GM18909 (cell line): ENCODE data around the gene GPRIN3.
"Not testable (repeated sequence)": the region's sequence is repeated elsewhere in the genome, so short reads cannot be mapped to it uniquely, and the experiment has no call there.

ENCODE experiments used
- ATAC-seq: cut with Tn5 transposase; IDR thresholded peaks from one replicate; pipeline ENCODE4 v1.9.1; 2021; ENCODE audit warnings: mild to moderate bottlenecking; ENCODE audit not compliant: unreplicated experiment, poor library complexity

Gene GPRIN3

DNA sequence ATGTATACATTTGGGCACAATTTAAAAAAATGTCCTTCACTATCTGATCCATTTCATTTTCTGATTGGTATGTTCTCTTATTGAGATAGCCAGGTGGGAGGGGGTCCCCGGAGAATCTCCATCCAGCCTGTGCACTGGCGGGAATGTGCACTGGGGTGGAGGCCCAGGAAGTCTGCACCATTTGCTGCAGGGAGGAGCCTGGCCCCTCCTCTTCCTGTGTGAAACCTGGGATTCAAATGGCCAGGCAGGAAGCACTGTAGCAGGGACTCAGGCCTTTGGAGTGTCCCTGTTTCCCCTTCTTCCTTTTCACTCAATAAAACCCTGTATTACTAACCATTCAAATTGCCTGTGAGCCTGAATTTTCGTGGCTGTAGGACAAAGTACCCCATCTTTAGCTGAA is 44.3 kb downstream of the GPRIN3 start:
- ATAC-seq, result no peak

DNA sequence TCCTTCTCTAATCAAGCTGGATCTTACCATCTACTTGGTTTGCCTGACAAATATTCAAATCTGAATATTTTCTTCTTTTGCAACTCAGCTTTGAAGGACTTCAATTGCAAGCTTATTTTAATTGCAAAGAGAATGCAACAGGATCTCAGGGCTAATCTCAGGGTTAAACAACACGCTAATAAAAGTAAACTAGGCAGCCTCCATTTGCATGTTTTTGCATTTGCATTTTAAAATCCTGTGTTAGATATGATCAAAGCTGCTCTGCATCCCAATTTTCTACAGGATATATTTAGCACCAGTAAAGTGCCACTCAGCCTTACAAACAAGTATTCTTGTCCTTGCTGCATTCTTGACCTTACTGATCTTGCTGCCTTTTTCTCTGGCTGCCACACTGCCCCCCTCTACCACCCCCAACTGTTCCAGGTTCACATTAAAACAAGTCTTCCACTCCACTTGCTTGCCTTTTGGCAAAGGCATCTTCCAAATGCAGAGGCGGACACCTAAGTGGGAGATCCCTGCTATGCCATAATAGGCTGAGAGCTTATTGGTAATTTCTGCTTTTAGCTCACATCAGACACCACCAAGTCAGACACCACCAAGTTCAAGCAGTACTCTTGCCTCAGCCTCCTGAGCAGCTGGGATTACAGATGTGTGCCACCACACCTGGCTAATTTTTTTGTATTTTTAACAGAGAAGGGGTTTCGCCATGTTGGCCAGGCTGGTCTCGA is 48.1 kb downstream of the GPRIN3 start:
- ATAC-seq, result no peak

DNA sequence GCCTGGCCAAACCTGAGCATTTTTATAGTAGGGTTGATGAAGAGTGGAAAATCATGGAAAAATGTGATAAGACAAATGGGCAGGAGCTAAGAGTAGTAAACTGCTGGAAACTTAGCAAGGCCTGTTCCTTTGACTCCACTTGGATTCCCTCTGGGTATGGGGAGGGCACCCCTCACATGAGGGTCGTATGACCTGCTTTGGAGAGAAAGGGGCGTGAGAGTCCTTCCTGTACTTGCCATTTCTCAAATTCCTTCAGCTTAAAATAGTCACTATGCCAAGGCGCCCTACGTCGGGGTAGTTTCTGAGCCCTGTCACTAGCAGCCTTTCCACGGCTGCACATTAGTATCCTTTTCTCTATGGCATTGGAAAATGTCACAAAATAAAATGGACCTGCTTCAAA is 49.1 kb downstream of the GPRIN3 start:
- ATAC-seq, result no peak

DNA sequence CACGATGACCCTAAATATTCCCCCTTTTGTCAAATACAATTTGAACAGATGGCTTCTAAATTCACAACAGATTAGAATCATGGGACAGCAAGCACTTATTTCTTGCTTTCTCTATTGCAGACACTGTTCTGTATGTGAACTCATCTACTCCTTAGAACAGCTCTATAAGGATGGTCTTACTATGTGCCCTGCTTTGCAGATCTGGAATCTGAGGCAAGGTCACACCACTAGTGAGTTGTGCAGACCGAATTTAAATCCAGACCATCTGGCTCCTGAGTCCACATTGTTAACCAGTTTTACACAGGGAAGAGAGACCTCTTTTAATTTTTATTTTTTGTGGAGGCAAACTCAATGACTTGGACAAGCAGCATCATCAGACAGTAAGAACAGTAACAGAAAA is 50.2 kb downstream of the GPRIN3 start:
- ATAC-seq, result no peak

DNA sequence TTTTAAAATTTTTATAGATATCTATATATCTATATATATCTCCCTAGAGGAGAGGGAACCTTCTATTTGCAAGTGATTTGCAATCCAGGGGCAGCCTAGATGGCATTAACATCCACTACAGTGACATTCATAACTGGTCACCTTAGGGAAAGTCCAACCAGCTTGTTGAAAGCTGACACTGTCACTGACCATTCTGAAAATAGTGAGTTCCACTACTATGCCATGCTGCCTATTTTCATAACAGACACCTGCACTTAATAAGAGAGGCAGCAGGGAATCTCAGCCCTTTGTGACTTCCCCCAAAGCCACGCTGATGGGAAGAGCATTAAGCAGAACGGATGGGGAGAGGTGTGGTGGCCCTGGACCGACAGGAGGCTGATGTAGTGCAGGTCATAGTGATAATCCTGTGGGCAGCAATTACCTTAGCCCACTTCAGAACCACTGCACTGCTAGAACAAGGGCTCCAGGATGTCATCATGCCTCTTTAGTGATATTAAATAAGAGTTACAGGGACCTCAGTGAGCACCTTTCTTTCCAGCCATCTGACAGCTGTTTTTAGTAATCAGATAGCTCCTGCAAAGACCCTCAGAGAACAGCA is 51.3 kb downstream of the GPRIN3 start:
- ATAC-seq, result no peak

DNA sequence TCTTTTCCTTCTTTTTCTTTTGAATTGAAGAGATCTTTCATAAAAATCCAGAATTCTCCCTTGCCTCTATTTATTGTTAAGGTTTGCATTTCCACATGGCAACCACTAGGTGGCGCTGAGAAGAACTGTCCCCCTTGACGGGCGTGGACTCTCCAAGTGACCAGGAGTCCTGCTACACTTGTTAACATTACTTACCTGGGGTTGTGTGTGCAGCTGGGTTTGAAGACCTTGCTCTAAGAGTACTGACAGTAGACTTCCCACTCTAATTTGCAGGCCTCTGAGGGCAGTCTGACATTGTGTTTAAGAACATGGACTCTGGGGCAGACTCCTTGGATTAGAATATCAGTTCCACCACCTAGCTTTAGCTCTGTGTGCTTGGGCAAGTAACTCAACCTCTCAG is 52.8 kb downstream of the GPRIN3 start:
- ATAC-seq, result no peak

DNA sequence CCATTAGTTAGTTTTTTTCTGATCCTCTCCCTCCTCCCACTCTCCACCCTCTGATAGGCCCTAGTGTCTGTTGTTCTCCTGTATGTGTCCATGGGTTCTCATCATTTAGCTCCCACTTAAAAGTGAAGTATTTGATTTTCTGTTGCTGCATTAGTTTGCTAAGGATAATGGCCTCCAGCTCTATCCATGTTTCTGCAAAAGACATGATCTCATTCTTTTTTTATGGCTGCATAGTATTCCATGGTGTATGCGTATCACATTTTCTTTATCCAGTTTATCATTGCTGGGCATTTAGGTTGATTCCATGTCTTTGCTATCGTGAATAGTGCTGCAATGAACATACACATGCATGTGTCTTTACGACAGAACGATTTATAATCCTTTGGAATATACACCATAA is 53.3 kb downstream of the GPRIN3 start:
- not testable (repeated sequence) for ATAC-seq

DNA sequence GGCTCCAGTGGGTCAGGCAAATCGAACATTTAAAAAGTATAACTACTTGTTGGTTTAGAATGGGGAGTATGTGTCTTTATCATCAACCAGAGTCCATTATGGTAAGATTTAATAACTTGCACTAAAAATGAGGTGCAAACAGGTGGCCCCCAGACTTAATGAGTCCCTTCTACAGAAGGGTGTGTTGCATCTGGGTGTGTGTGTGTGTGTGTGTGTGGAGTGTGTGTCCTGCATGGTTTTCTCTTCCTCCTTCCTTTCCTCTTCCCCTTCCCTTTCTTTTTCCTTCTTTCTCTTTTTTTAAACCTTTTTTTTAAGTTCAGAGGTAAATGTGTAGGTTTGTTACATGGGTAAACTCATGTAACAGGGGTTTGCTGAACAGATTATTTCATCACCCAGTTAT is 53.7 kb downstream of the GPRIN3 start:
- ATAC-seq, result no peak

DNA sequence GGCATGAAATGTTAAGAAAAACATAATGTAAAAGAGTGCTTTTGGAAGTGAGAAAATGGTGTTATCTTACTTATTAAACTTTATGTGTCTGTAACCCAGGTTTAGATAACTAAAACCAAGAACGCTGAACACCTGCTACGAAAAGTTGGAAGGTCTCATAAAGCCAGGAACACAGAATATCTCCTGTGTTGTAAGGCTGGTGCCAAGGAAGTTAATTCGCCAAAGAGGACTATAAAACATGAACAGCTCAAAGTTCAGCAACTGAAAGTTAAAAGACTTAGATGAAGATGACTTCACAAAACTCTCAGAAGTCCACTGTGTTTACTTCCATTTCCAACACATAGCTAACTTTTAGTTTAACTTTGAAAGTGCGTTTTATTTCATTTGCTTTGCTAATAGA is 54.3 kb downstream of the GPRIN3 start:
- no peak for ATAC-seq

DNA sequence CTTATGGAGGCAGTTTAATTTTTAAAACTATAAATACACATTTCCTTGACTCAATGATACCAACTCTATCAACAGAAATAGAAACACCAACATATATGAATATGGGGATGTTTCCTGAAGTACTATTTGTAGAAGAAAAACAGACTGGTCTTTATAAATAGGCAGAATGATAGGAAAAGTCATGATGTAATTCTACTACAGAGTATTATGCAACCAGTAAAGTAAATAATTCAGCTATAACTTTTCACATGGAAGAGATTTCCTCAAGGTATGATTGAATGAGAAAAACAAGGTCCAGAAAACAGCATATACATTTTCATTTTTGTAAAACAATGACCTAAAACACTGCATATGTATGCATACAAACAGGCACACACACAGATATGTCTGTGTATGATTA is 56.2 kb downstream of the GPRIN3 start:
- no peak for ATAC-seq

DNA sequence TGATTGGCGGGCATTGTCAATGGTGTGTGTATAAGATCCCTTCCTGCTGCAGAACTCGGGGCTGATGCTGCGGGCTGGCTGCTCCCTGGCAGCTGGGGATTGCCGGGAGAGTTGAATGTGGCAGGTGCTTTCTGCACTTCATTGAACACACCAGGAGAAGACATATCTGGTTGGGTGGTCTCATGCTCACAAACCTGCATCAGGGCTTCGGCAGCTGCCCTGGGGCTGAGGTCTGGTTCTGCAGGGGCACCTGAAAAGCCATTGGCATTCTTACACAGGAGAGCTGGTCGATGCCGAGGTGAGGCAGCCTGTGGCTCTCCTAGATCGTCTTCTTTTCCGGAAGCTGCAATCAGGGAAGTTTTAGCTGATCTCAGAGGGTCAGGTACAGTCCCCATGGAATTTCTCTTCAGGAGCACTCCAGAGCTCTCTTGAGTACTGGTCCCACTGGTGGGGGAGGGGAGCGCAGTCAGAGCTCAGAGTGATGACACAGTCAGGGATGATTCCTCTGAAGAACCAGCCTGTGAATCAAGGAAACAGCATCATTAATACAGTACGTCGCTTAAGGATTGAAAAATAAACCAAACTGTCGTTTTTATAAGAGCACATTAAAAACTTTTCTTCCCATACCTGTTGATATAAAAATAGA is 57.8 kb downstream of the GPRIN3 start:
- no peak for ATAC-seq

DNA sequence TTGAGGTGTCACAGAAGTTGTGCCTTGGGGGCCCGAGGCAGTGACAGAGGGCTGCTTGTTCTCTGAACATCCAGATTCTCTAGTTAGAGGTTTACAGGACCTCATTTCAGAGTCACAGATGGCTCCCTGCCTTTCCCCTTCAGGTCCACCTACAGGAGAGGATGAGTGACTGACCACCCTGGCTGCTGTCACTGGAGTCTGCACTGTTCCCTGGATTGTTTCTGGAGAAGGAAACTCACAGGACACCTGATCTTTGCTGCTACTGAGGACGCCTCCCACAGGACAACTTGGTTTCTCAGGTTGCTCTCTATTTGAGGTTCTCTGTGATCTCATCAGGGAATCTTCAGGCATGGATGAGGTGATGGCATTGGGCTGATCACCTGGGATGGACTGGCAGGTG is 58.3 kb downstream of the GPRIN3 start:
- no peak for ATAC-seq

DNA sequence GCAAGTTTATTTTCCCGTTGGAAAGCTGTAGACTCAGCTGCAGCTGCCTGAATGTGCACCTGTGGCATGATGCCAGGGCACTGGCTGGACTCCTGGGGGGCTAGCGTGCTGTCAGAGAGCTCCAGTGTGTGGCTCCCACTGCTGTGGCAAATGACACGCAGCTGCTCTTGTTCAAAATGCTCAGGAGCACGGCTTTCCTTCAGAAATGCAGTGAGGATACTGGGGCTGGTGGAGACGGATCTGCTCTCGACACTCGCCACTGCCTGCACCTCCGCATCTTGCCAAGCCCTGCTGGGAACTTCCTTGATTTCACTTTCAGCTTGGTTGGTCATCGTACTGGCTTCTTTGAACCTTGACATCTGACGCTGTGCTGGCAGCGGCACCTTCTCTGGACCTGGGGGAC is 58.7 kb downstream of the GPRIN3 start:
- ATAC-seq, result no peak

DNA sequence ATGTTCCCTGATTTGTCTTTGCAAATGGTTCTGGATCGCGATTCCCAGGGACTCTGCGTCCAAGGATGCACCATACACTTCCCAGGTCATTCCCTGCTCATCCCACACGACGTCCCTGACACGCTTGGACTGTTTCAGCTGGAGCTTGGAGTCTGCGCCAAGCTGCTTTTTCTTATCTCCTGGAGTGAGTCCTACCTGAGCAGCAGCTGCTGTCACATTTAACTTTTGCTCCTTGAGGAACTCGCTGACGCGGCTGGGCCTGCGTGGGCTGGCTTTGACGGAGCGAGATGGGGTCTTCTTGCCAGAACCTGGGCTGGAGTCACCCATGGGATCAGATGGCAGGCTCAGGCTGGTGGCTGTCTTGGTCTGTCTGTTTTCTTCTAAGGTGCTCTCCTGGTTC is 59.6 kb downstream of the GPRIN3 start:
- ATAC-seq, result no peak

DNA sequence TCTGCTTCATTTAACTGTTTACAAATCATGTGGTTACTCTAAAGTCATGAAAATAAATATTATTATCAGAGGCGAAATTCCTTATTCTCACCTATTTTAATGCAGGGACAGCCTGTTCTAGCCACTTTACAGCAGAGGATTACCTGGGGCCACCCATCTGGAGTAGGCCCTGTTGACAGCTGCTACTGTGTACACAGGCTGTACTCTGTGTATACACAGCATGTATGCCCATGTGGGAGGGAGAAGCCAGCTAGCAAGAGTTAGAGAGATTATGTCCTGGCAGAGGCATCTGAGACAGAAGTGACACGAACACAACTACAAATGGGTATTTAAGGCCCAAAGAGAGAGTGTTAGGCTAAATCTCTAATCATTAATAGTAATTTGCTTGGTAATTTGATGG is 62.1 kb downstream of the GPRIN3 start:
- no peak for ATAC-seq

DNA sequence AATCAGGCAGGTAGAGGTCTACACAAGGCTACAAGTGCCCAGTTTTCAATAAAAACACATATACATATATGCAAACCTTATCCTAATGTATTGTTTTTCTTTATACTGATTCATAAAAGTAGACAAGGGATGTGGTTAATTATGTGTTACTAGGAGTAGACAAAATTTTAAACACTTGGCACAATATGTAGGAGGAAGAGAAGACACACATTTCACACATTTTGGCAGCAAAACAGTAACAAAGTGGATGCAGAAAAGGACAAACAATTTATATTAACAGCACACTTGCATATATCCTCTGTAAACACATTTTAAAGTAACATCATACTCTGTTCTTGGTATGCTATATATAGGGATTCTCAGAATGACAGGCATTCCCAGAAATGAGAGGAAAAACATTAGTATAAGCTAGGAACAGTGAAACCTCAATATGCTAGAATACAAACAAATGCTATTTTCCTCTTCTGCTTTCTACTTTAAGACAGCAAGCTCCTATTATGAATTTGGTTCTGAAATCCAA is 63.8 kb downstream of the GPRIN3 start:
- no peak for ATAC-seq

DNA sequence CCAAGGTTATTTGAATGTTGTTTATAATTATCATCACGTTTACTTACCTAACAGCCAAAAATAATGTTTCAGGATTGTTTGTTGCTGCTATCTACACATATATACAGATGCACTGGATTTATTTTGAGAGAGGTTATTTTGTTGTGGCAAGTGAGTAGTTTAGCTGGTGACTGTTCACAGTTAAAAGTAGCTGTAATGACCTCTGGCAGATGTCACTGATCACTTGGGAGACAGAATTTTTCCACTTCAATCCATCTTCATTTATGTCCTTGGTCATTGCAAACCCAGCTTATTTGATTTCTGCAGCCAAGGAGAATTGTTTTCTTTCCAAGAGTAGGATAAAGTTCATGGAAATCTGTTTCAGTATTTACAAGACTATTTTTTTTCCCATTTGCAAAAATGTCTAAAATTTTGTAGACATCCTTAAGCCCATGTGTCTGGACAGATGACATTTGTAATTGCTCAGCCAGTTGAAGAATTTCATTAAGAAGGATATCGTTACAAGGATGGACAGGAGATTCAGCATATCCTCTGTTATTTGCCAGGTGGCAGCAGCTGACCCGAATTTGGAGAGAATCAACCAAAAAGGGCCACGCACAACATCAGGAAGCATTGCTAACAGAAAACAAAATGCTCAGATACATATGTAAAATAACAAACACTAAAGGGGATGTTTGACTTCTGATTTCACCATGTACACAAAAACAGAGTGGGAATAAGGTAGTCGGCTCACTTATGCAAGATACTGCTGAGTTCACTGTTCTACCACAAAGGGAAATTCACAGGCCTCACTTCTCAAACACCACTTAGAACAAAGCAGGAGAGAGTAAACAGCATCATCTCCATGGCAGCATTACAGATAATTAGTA is 64.5 kb downstream of the GPRIN3 start:
- ATAC-seq, result no peak

DNA sequence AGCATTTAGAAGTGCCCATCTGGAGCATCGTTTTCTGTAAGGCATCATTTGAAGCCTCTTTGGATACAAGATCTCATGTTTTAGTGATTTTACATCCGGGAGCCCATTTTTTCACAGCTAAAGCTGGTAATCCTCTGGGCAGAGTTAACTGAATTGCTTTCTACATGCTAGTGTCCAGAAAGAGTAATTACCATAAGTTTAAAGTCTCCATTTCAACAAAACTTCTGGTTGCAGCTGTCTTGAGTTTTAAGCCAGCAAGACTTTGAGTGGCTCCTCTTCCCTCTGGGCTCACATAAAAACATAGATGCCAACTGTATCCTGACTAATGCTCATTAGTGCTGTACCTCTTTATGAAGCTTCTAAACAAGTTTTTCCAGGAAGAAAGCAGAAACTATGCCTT is 65.4 kb downstream of the GPRIN3 start:
- ATAC-seq, result no peak

DNA sequence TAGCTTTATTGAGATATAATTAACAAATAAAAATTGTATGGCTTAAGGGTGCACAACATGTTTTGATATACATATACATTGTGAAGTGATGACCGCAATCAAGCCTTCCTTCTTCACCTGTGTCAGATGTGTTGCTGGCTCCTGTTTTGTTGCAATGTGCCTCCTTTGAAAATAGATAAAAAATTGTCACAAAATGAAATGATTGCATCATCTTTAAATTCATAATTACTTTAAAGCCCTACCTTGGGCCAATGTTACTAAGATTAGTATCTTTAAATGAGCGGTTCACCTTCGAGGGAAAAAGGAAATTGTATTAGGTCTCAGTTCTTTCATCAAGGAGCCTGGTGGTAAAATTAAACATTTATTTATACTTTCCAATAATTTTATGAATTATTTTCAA is 77.3 kb downstream of the GPRIN3 start:
- no peak for ATAC-seq

DNA sequence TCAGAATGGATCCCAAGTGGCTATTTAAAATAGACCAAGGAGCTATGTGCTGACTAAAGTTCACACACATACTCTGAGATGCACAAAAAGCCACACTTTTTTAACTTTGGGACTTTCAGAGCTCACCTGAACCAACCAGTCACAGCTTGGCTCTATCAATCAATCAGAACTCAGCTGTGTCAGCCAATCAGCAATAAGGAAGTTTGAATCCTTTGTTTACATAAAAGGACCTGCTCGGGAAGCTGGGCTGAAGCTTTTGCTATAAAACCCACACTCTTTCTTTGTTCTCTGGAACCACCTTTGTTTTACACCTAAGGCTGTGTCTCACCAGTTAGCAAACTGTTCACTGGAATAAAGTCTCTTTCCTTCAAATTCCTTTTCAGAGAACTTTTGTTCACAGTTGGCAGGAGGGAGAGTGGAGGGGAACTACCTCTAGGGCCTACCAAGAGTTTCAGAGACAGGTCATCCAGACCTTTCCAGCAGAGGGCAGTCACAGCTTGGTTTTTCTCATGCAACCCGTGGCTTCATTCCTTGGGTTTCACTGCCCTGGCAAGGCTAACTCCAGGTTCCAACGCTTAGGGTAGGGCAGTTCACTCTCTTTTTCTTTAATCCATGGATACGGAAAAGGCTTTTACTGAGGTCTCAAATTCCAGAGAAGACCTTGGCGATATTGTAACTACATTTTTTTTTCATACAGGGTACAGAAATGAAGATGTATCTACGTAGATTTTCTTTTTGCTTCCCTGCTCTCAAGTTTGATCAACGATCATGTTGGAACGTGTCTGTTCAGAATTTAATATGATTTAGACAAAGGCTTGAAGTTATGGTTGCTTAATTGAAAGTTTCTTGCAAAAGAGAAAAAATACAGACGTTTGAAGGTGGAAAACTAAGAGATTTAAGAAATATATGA is 80.7 kb downstream of the GPRIN3 start:
- peak; percentile 91 for ATAC-seq
